DND-41 (cell line): Measurements from ENCODE around the gene DNAJC21.

Source experiments
- ATAC-seq: fragments of 200-7000 bp; cut with Tn5 transposase; 3 replicates; pipeline ENCODE4 v1.9.1; 2021; ENCODE audit warnings: low read depth; ENCODE audit not compliant: insufficient read depth
- DNase-seq: peaks from one replicate; pipeline ENCODE4 v3.0.0-alpha.2; 2020
- H2AFZ ChIP-seq: 2 replicates; pipeline ENCODE4 v1.6.0; 2012; ENCODE audit warnings: low read depth, low read length
- H3K27ac ChIP-seq: 2 replicates; pipeline ENCODE4 v1.5.1; 2012; ENCODE audit warnings: low read length, inconsistent platforms
- H3K27me3 ChIP-seq: fragments of 200-600 bp; sonication (generic); 2 replicates; pipeline ENCODE4 v1.6.0; 2012; ENCODE audit warnings: low read length, mild to moderate bottlenecking, inconsistent platforms; ENCODE audit not compliant: insufficient read depth, poor library complexity
- H3K36me3 ChIP-seq: 2 replicates; pipeline ENCODE4 v1.5.1; 2012; ENCODE audit warnings: low read length, inconsistent platforms; ENCODE audit not compliant: insufficient read depth
- H3K4me1 ChIP-seq: 2 replicates; pipeline ENCODE4 v1.5.1; 2012; ENCODE audit warnings: mild to moderate bottlenecking, low read length; ENCODE audit not compliant: insufficient read depth
- H3K4me2 ChIP-seq: 2 replicates; pipeline ENCODE4 v1.6.0; 2012; ENCODE audit warnings: mild to moderate bottlenecking, moderate library complexity, low read length, inconsistent platforms; ENCODE audit not compliant: insufficient read depth
- H3K4me3 ChIP-seq, 2 experiments: fragments of 200-600 bp in 1 of 2; shearing (Covaris generic) in 1 of 2; 2 replicates each; pipeline ENCODE4 v1.5.1; 2012 to 2016; ENCODE audit warnings: inconsistent platforms in 2 of 2, low read length in 2 of 2, mild to moderate bottlenecking in 2 of 2, low read depth in 1 of 2, moderate library complexity in 1 of 2
- H3K79me2 ChIP-seq: 2 replicates; pipeline ENCODE4 v1.6.0; 2012; ENCODE audit warnings: low read length, inconsistent platforms; ENCODE audit not compliant: insufficient read depth
- H3K9ac ChIP-seq: 2 replicates; pipeline ENCODE4 v1.6.0; 2012; ENCODE audit warnings: low read depth, mild to moderate bottlenecking, inconsistent platforms, low read length, moderate library complexity
- H3K9me3 ChIP-seq: 2 replicates; pipeline ENCODE4 v1.5.1; 2012; ENCODE audit warnings: low read length, moderate library complexity, mild to moderate bottlenecking, inconsistent platforms; ENCODE audit not compliant: insufficient read depth, severe bottlenecking
- H4K20me1 ChIP-seq: 2 replicates; pipeline ENCODE4 v1.6.0; 2012; ENCODE audit warnings: low read length; ENCODE audit not compliant: insufficient read depth
- EZH2 ChIP-seq: IDR thresholded peaks from 3 replicates; pipeline ENCODE4 v1.6.1; 2012; ENCODE audit warnings: borderline replicate concordance, low read depth, mild to moderate bottlenecking, moderate library complexity, low read length, inconsistent platforms; ENCODE audit not compliant: severe bottlenecking
- TF ChIP-seq, protein P1 (sequence below): IDR thresholded peaks from 2 replicates; pipeline ENCODE4 v1.5.1; 2012; ENCODE audit warnings: borderline replicate concordance, low read length, moderate library complexity, mild to moderate bottlenecking; ENCODE audit not compliant: poor library complexity, severe bottlenecking; ENCODE audit errors: extremely low read depth

DNAJC21 gene

DNA sequence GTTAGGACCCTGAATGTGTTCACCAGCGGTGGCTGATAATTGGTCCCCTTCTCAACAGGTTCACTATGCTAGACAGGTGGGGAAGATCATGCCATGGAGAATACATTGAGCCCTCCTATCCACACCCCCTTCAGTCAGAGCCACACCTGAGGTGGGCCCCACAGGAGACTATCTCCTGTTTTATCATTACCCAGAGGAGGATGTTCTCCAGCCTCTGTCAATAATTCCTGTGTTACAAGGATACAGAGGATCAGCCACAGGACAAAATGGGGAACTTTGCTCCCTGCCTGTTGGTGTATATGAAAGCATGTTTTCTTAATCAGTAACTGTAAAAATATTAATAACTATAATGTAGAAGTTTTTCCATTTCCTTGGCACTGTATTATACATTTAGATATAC, 40.0 kb upstream of the DNAJC21 start:
- H3K4me2 ChIP-seq = no peak overlapping the region
- TF ChIP-seq, protein P1, sequence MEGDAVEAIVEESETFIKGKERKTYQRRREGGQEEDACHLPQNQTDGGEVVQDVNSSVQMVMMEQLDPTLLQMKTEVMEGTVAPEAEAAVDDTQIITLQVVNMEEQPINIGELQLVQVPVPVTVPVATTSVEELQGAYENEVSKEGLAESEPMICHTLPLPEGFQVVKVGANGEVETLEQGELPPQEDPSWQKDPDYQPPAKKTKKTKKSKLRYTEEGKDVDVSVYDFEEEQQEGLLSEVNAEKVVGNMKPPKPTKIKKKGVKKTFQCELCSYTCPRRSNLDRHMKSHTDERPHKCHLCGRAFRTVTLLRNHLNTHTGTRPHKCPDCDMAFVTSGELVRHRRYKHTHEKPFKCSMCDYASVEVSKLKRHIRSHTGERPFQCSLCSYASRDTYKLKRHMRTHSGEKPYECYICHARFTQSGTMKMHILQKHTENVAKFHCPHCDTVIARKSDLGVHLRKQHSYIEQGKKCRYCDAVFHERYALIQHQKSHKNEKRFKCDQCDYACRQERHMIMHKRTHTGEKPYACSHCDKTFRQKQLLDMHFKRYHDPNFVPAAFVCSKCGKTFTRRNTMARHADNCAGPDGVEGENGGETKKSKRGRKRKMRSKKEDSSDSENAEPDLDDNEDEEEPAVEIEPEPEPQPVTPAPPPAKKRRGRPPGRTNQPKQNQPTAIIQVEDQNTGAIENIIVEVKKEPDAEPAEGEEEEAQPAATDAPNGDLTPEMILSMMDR = no peak
- no peak for TF ChIP-seq EZH2

DNA sequence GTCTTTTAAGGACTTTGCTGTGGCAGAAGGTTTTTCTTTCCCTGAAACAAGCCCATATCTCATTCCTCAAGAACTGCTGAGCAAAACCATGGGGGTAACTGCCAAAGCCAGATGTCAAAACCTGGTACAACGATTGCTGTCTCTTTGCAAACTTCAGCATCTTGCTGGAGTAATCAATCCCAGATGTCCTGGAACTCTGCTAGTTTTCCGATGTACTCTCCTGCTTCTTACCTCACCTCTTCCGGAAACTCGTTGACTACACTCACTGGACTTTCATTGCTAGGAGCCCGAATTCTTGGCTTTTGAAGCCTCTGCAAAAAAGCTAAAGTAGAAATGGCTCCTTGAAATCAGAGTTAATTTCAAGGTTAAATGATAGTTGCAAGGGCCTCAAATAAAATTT, 37.4 kb upstream of the DNAJC21 start:
- H3K36me3 ChIP-seq = no peaks in the 10 kb centered on the region
- H3K27me3 ChIP-seq = no peaks in the 10 kb centered on the region
- DNase-seq (no peak), ATAC-seq (no peak)
- no peaks in the 10 kb centered on the region for H3K79me2 ChIP-seq
- no peak overlapping the region for H3K27ac ChIP-seq
- no peak overlapping the region for H2AFZ ChIP-seq
- no peaks in the 10 kb centered on the region for H4K20me1 ChIP-seq
- no peak for TF ChIP-seq EZH2
- TF ChIP-seq, protein P1 = no peak
- H3K9me3 ChIP-seq = no peaks in the 10 kb centered on the region
- no peak overlapping the region for H3K4me3 ChIP-seq
- H3K9ac ChIP-seq = no peak overlapping the region
- no peaks in the 10 kb centered on the region for H3K4me1 ChIP-seq
- H3K4me2 ChIP-seq = no peak overlapping the region

More for the DNA sequence above, 40.0 kb upstream of the DNAJC21 start:
- H3K36me3 ChIP-seq = no peaks in the 10 kb centered on the region
- H3K4me3 ChIP-seq = no peak overlapping the region
- no peaks in the 10 kb centered on the region for H3K79me2 ChIP-seq
- no peaks in the 10 kb centered on the region for H4K20me1 ChIP-seq
- DNase-seq = no peak
- H3K27me3 ChIP-seq = peaks cover 5% of the 10 kb centered on the region
- no peak overlapping the region for H2AFZ ChIP-seq
- H3K9me3 ChIP-seq = no peaks in the 10 kb centered on the region
- H3K4me1 ChIP-seq = no peaks in the 10 kb centered on the region
- no peak overlapping the region for H3K27ac ChIP-seq
- no peak overlapping the region for H3K9ac ChIP-seq
- no peak for ATAC-seq

DNA sequence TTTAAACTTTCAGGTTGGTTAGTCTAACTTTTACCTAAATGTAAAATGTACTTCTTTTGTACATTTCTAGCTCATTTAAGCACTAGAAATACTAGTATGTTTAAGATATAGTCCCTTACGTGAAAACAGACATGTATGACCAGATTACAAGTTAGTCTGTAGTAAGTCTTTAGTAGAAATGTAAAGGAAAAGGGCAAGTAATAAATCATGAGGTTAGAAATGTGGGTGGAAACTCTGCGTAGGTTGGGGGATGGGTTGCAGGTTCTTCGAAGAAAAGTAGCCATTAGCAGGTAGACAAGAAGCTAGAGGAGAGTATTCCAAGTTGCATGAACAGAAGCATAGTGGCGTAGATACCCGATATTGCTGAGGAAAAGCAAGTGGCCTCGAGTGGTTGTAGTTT, 36.9 kb upstream of the DNAJC21 start:
- Histone ChIP-seq H3K4me1 (no peaks in the 10 kb centered on the region), H3K9ac (no peak overlapping the region), H3K9me3 (no peaks in the 10 kb centered on the region), H3K27ac (no peak overlapping the region), H3K36me3 (no peaks in the 10 kb centered on the region), H3K4me2 (no peak overlapping the region), H2AFZ (no peak overlapping the region), H3K79me2 (no peaks in the 10 kb centered on the region), H4K20me1 (no peaks in the 10 kb centered on the region), H3K4me3 (no peak overlapping the region), H3K27me3 (no peaks in the 10 kb centered on the region)
- TF ChIP-seq, protein P1 = no peak
- TF ChIP-seq EZH2 = no peak
- DNase-seq (no peak), ATAC-seq (no peak)

DNA sequence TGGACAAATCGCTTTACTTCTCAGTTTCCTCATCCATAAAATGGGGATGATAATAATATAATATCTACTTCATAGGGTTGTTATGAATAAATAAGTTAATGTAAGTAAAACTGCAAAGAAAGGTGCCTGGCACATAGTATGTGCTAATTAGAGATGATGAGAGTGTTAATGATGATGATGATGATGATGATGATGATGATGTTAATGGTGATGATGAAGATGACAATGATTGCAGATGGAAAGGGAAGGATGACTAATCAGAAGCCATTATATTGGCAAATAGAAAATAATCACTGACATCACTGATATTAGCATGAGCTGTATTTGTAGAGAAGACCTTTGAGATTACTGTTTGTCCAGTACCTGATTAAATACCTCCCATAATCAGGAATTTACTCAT, 34.6 kb upstream of the DNAJC21 start:
- Histone ChIP-seq H3K79me2 (no peaks in the 10 kb centered on the region), H4K20me1 (no peaks in the 10 kb centered on the region), H3K4me2 (no peak overlapping the region), H3K4me1 (no peaks in the 10 kb centered on the region), H3K36me3 (no peaks in the 10 kb centered on the region), H3K27ac (no peak overlapping the region), H2AFZ (no peak overlapping the region), H3K27me3 (no peaks in the 10 kb centered on the region), H3K4me3 (no peak overlapping the region), H3K9ac (no peak overlapping the region), H3K9me3 (no peaks in the 10 kb centered on the region)
- TF ChIP-seq EZH2 = no peak
- TF ChIP-seq, protein P1 = no peak
- DNase-seq (no peak), ATAC-seq (no peak)
